Osteoblast (primary cell): ENCODE measurements around the gene WASF3. TPM values are rescaled to one million over a fixed set of nuclear protein-coding genes. Genes with fewer than 3 reads are reported as not detected.

Source experiments
- DNase-seq: peaks from one replicate; pipeline ENCODE4 v3.0.0; 2011; ENCODE audit warnings: low spot score, mixed read lengths; ENCODE audit not compliant: insufficient read length; ENCODE audit errors: missing footprints
- H2AFZ ChIP-seq: 2 replicates; pipeline ENCODE4 v1.6.0; 2011; ENCODE audit warnings: mild to moderate bottlenecking, low read length
- H3K27ac ChIP-seq: 2 replicates; pipeline ENCODE4 v1.5.1; 2011; ENCODE audit warnings: mild to moderate bottlenecking, low read depth, low read length, moderate library complexity
- H3K27me3 ChIP-seq: 2 replicates; pipeline ENCODE4 v1.6.0; 2012; ENCODE audit warnings: mild to moderate bottlenecking, control low read depth, inconsistent platforms, low read length, moderate library complexity; ENCODE audit not compliant: insufficient read depth
- H3K36me3 ChIP-seq: 2 replicates; pipeline ENCODE4 v1.5.1; 2011; ENCODE audit warnings: mild to moderate bottlenecking, low read length, control low read depth, moderate library complexity; ENCODE audit not compliant: insufficient read depth
- H3K4me1 ChIP-seq: 2 replicates; pipeline ENCODE4 v1.5.1; 2011; ENCODE audit warnings: mild to moderate bottlenecking, low read length, control low read depth, moderate library complexity; ENCODE audit not compliant: insufficient read depth
- H3K4me2 ChIP-seq: 2 replicates; pipeline ENCODE4 v1.6.0; 2011; ENCODE audit warnings: mild to moderate bottlenecking, low read length; ENCODE audit not compliant: insufficient read depth
- H3K4me3 ChIP-seq: fragments of 200-600 bp; sonication (generic); 3 replicates; pipeline ENCODE4 v1.5.1; 2012; ENCODE audit warnings: mild to moderate bottlenecking, low read length, inconsistent platforms; ENCODE audit not compliant: insufficient read depth
- H3K79me2 ChIP-seq: 2 replicates; pipeline ENCODE4 v1.6.0; 2012; ENCODE audit warnings: mild to moderate bottlenecking, low read length, control low read depth, inconsistent platforms; ENCODE audit not compliant: insufficient read depth
- H3K9me3 ChIP-seq: 2 replicates; pipeline ENCODE4 v1.5.1; 2011; ENCODE audit warnings: low read depth, low read length, control low read depth
- H4K20me1 ChIP-seq: 2 replicates; pipeline ENCODE4 v1.6.0; 2012; ENCODE audit warnings: mild to moderate bottlenecking, low read length, control low read depth; ENCODE audit not compliant: insufficient read depth
- total RNA-seq: library from RNA; depleted of rRNA; stranded (reverse); fragments of >200 nt; gene quantifications from 2 replicates; pipeline ENCODE4 v1.2.3, GENCODE V29; 2012
- TF ChIP-seq, protein P1 (sequence below): IDR thresholded peaks from 2 replicates; pipeline ENCODE4 v1.5.1; 2011; ENCODE audit warnings: mild to moderate bottlenecking, low read depth, low read length, moderate library complexity; ENCODE audit errors: extremely low read depth

WASF3 gene
- total RNA-seq, 1 donor: 23.5 TPM

DNA sequence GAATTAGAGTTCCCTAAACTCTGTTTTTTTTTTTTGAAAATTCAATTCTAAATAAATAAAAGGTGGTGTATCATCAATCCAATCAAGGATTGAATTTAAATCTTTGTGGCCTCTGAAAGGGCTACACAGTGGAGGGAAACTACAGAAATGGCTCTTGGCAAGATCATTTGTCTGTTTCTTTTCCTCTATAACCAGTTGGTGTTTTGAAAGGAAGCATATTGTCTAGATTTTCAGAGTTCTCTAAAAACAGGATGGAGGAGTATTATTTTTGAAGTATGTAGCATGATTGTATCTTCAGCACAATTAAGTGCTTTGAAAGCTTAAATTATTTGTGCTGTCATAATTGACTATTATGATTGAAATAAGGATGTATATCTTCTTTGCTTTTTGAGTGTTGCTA lies 29.8 kb downstream of the WASF3 start:
- Histone ChIP-seq H3K4me2 (no peak overlapping the region), H3K4me1 (peaks cover 27% of the 10 kb centered on the region), H3K9me3 (no peaks in the 10 kb centered on the region), H3K27ac (no peak overlapping the region), H3K36me3 (no peaks in the 10 kb centered on the region), H3K4me3 (no peak overlapping the region), H4K20me1 (peaks cover 4% of the 10 kb centered on the region), H3K27me3 (no peaks in the 10 kb centered on the region), H3K79me2 (peaks cover 81% of the 10 kb centered on the region), H2AFZ (no peak overlapping the region)
- DNase-seq: no peak
- TF ChIP-seq, protein P1, sequence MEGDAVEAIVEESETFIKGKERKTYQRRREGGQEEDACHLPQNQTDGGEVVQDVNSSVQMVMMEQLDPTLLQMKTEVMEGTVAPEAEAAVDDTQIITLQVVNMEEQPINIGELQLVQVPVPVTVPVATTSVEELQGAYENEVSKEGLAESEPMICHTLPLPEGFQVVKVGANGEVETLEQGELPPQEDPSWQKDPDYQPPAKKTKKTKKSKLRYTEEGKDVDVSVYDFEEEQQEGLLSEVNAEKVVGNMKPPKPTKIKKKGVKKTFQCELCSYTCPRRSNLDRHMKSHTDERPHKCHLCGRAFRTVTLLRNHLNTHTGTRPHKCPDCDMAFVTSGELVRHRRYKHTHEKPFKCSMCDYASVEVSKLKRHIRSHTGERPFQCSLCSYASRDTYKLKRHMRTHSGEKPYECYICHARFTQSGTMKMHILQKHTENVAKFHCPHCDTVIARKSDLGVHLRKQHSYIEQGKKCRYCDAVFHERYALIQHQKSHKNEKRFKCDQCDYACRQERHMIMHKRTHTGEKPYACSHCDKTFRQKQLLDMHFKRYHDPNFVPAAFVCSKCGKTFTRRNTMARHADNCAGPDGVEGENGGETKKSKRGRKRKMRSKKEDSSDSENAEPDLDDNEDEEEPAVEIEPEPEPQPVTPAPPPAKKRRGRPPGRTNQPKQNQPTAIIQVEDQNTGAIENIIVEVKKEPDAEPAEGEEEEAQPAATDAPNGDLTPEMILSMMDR: no peak

DNA sequence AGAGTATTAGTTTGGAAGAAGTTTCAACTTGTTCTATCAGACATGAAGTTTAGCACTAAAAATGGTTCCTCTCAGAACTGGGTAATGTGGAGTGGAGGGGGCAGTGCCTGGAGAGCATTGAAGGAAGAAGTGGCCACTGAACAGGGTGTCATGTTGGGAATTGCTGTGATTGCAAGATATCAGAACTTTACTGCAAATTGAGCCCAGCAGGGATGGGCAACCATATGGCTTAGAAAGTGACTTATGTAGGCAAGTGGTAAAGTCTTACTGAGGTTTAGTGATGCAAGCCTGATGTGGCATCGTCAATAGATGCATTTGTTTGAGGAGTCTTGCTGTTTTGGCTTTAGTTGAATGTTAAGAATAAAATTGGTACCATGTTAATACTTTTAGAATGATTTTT lies 31.7 kb downstream of the WASF3 start:
- Histone ChIP-seq H3K79me2 (peaks cover 81% of the 10 kb centered on the region), H3K36me3 (no peaks in the 10 kb centered on the region), H3K27ac (no peak overlapping the region), H3K4me1 (peaks cover 19% of the 10 kb centered on the region), H3K27me3 (no peaks in the 10 kb centered on the region), H3K4me3 (no peak overlapping the region), H3K9me3 (no peaks in the 10 kb centered on the region), H4K20me1 (peaks cover 4% of the 10 kb centered on the region), H2AFZ (no peak overlapping the region), H3K4me2 (no peak overlapping the region)
- DNase-seq: no peak
- TF ChIP-seq, protein P1: no peak

DNA sequence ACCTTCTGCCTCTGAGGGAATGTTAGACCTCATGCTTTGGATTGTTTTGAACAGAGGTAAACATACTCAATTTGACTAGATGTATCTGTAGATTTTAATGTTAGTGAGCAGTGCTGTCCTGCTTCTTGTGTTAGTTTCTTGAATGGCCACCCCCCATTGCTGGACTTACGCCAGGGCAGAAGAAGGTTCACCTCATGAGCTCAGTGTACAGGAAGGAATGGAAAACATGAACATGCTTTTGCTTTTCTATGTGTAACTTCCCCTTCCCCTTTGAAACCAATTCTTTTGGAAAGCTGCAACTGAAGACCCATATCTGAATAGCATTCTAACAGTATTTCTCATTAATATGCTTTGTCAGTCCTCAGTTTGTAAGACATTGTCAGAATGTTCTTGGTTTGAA lies 32.3 kb downstream of the WASF3 start:
- no peaks in the 10 kb centered on the region for H3K9me3 ChIP-seq
- no peak for DNase-seq
- H3K4me1 ChIP-seq: peaks cover 14% of the 10 kb centered on the region
- H4K20me1 ChIP-seq: peaks cover 4% of the 10 kb centered on the region
- H3K27ac ChIP-seq: no peak overlapping the region
- TF ChIP-seq, protein P1: no peak
- no peak overlapping the region for H2AFZ ChIP-seq
- no peaks in the 10 kb centered on the region for H3K36me3 ChIP-seq
- peaks cover 85% of the 10 kb centered on the region for H3K79me2 ChIP-seq
- no peak overlapping the region for H3K4me3 ChIP-seq
- H3K4me2 ChIP-seq: no peak overlapping the region
- H3K27me3 ChIP-seq: no peaks in the 10 kb centered on the region

DNA sequence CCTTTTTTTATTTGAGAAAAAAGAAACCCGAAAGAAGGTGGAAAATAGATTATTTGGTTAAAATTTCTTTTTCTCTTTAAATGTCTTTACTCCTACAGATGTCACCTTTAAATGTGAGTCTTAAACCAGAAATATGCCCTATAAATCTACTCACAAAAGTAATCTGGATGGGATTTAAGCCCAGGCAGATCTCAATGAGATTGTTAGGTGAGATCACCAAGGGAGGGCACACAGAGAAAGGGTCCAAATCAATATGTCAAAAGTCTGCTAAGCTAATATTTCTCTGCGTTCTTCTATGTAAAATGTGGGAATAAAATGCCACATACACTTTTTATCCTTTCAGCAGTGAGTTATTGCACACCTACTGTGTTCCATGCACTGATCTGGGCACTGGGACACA lies 32.9 kb downstream of the WASF3 start:
- H3K4me3 ChIP-seq: no peak overlapping the region
- DNase-seq: no peak
- peaks cover 4% of the 10 kb centered on the region for H4K20me1 ChIP-seq
- H3K27me3 ChIP-seq: no peaks in the 10 kb centered on the region
- peaks cover 86% of the 10 kb centered on the region for H3K79me2 ChIP-seq
- no peak overlapping the region for H3K4me2 ChIP-seq
- H3K4me1 ChIP-seq: peaks cover 9% of the 10 kb centered on the region
- no peaks in the 10 kb centered on the region for H3K36me3 ChIP-seq
- no peak overlapping the region for H2AFZ ChIP-seq
- TF ChIP-seq, protein P1: no peak
- no peak overlapping the region for H3K27ac ChIP-seq
- H3K9me3 ChIP-seq: no peaks in the 10 kb centered on the region
